Measurements from ENCODE around the gene RHBDF2.

Gene RHBDF2

GRCh38 chr17:76444518-76445311 lies 56.5 kb downstream of the RHBDF2 start:
- Histone ChIP-seq H3K4me3 (ENCODE audit: control insufficient read depth in 1 of 7, extremely low read depth in 1 of 7, insufficient read depth in 4 of 7, low read depth in 2 of 7, low read length in 6 of 7) (no peak overlapping the region), H3K36me3 (ENCODE audit: control insufficient read depth in 4 of 4, insufficient read depth in 4 of 4, low read length in 3 of 4) (no peaks in the 10 kb centered on the region), H3K27ac (ENCODE audit: insufficient read depth in 1 of 2, low read depth in 1 of 2, low read length in 2 of 2, poor library complexity in 1 of 2, severe bottlenecking in 2 of 2) (peak overlapping the region in 1 of 2 experiments; percentile 2), H3K4me1 (ENCODE audit: control extremely low read depth in 1 of 4, control insufficient read depth in 4 of 4, insufficient read depth in 4 of 4, low read length in 3 of 4) (peaks cover 8 to 56% (median 43%) of the 10 kb centered on the region in 4 experiments), H3K27me3 (replicated peaks in 2 of 5; ENCODE audit: control insufficient read depth in 4 of 5, insufficient read depth in 5 of 5, low read length in 4 of 5) (no peaks in the 10 kb centered on the region), H3K9me3 (ENCODE audit: control extremely low read depth in 1 of 5, control insufficient read depth in 4 of 5, insufficient read depth in 2 of 5, low read depth in 1 of 5, low read length in 4 of 5) (no peaks in the 10 kb centered on the region)
- DNase-seq: peak in 2 of 3 donors; percentile 33 to 45
- CTCF ChIA-PET: interaction anchor here (1.0 to 5.3 kb wide), 4 partner anchors 14 to 75 kb away, joined by 3 to 24 read pairs (median 4); no protein-coding TSS in a partner anchor
- WGBS (ENCODE audit: insufficient coverage): 72% methylated on average over 8 of the region's 9 CpGs
- POLR2A ChIA-PET: interaction anchor here (0.7 kb wide), 1 partner anchor 94 kb away, joined by 4 read pairs; no protein-coding TSS in a partner anchor

GRCh38 chr17:76442341-76443338 lies 58.6 kb downstream of the RHBDF2 start:
- CTCF ChIA-PET: interaction anchor here (1.1 to 5.3 kb wide), 2 partner anchors 16 to 31 kb away, joined by 3 to 24 read pairs; no protein-coding TSS in a partner anchor
- DNase-seq: peak; percentile 42 to 77 (median 66)
- H3K9me3 ChIP-seq (ENCODE audit: control extremely low read depth in 1 of 5, control insufficient read depth in 4 of 5, insufficient read depth in 2 of 5, low read depth in 1 of 5, low read length in 4 of 5): no peaks in the 10 kb centered on the region
- WGBS (ENCODE audit: insufficient coverage): 88% methylated on average over 5 of the region's 8 CpGs
- no peaks in the 10 kb centered on the region for H3K36me3 ChIP-seq (ENCODE audit: control insufficient read depth in 4 of 4, insufficient read depth in 4 of 4, low read length in 3 of 4)
- POLR2A ChIA-PET: interaction anchor here (1.0 kb wide), 1 partner anchor 11 kb away, joined by 4 read pairs; the partner anchor contains the start of gene UBE2O
- no peaks in the 10 kb centered on the region for H3K27me3 ChIP-seq (replicated peaks in 2 of 5; ENCODE audit: control insufficient read depth in 4 of 5, insufficient read depth in 5 of 5, low read length in 4 of 5)
- H3K4me3 ChIP-seq (ENCODE audit: control insufficient read depth in 1 of 7, extremely low read depth in 1 of 7, insufficient read depth in 4 of 7, low read depth in 2 of 7, low read length in 6 of 7): peak overlapping the region in 1 of 7 experiments; percentile 34
- peak overlapping the region in 1 of 2 experiments; percentile 59 for H3K27ac ChIP-seq (ENCODE audit: insufficient read depth in 1 of 2, low read depth in 1 of 2, low read length in 2 of 2, poor library complexity in 1 of 2, severe bottlenecking in 2 of 2)
- peaks cover 8 to 59% (median 45%) of the 10 kb centered on the region in 4 experiments for H3K4me1 ChIP-seq (ENCODE audit: control extremely low read depth in 1 of 4, control insufficient read depth in 4 of 4, insufficient read depth in 4 of 4, low read length in 3 of 4)

- Histone ChIP-seq H3K4me1 (ENCODE audit: control extremely low read depth in 1 of 4, control insufficient read depth in 4 of 4, insufficient read depth in 4 of 4, low read length in 3 of 4) (peaks cover 8 to 57% (median 43%) of the 10 kb centered on the region in 4 experiments), H3K27ac (ENCODE audit: insufficient read depth in 1 of 2, low read depth in 1 of 2, low read length in 2 of 2, poor library complexity in 1 of 2, severe bottlenecking in 2 of 2) (peak overlapping the region in 1 of 2 experiments; percentile 4), H3K36me3 (ENCODE audit: control insufficient read depth in 4 of 4, insufficient read depth in 4 of 4, low read length in 3 of 4) (no peaks in the 10 kb centered on the region), H3K9me3 (ENCODE audit: control extremely low read depth in 1 of 5, control insufficient read depth in 4 of 5, insufficient read depth in 2 of 5, low read depth in 1 of 5, low read length in 4 of 5) (no peaks in the 10 kb centered on the region), H3K4me3 (ENCODE audit: control insufficient read depth in 1 of 7, extremely low read depth in 1 of 7, insufficient read depth in 4 of 7, low read depth in 2 of 7, low read length in 6 of 7) (peak overlapping the region in 1 of 7 experiments; percentile 34), H3K27me3 (replicated peaks in 2 of 5; ENCODE audit: control insufficient read depth in 4 of 5, insufficient read depth in 5 of 5, low read length in 4 of 5) (no peaks in the 10 kb centered on the region)
- no peak for DNase-seq
- CTCF ChIA-PET: interaction anchor here (5.3 kb wide), 1 partner anchor 16 kb away, joined by 24 read pairs; no protein-coding TSS in a partner anchor
- WGBS (ENCODE audit: insufficient coverage): 75% methylated on average over 12 of the region's 13 CpGs
- POLR2A ChIA-PET: no interaction called here
Observed at GRCh38 chr17:76441686-76442340, 59.4 kb downstream of the RHBDF2 start.

- CTCF ChIA-PET: interaction anchor here (1.1 kb wide), 1 partner anchor 18 kb away, joined by 3 read pairs; no protein-coding TSS in a partner anchor
- Histone ChIP-seq H3K27ac (ENCODE audit: insufficient read depth in 1 of 2, low read depth in 1 of 2, low read length in 2 of 2, poor library complexity in 1 of 2, severe bottlenecking in 2 of 2) (no peak overlapping the region), H3K36me3 (ENCODE audit: control insufficient read depth in 4 of 4, insufficient read depth in 4 of 4, low read length in 3 of 4) (peaks cover 0 to 3% (median 0%) of the 10 kb centered on the region in 4 experiments), H3K4me1 (ENCODE audit: control extremely low read depth in 1 of 4, control insufficient read depth in 4 of 4, insufficient read depth in 4 of 4, low read length in 3 of 4) (peaks cover 8 to 54% (median 37%) of the 10 kb centered on the region in 4 experiments), H3K4me3 (ENCODE audit: control insufficient read depth in 1 of 7, extremely low read depth in 1 of 7, insufficient read depth in 4 of 7, low read depth in 2 of 7, low read length in 6 of 7) (no peak overlapping the region), H3K9me3 (ENCODE audit: control extremely low read depth in 1 of 5, control insufficient read depth in 4 of 5, insufficient read depth in 2 of 5, low read depth in 1 of 5, low read length in 4 of 5) (no peaks in the 10 kb centered on the region), H3K27me3 (replicated peaks in 2 of 5; ENCODE audit: control insufficient read depth in 4 of 5, insufficient read depth in 5 of 5, low read length in 4 of 5) (no peaks in the 10 kb centered on the region)
- 100% methylated on average over 2 of the region's 2 CpGs for WGBS (ENCODE audit: insufficient coverage)
- no peak for DNase-seq
- POLR2A ChIA-PET: interaction anchor here (0.7 kb wide), 1 partner anchor 159 kb away, joined by 4 read pairs; no protein-coding TSS in a partner anchor
Observed at GRCh38 chr17:76440751-76441362, 60.4 kb downstream of the RHBDF2 start.

GRCh38 chr17:76439314-76439928 lies 61.8 kb downstream of the RHBDF2 start:
- Histone ChIP-seq H3K4me1 (ENCODE audit: control extremely low read depth in 1 of 4, control insufficient read depth in 4 of 4, insufficient read depth in 4 of 4, low read length in 3 of 4) (peaks cover 8 to 41% (median 28%) of the 10 kb centered on the region in 4 experiments), H3K4me3 (ENCODE audit: control insufficient read depth in 1 of 7, extremely low read depth in 1 of 7, insufficient read depth in 4 of 7, low read depth in 2 of 7, low read length in 6 of 7) (no peak overlapping the region), H3K27ac (ENCODE audit: insufficient read depth in 1 of 2, low read depth in 1 of 2, low read length in 2 of 2, poor library complexity in 1 of 2, severe bottlenecking in 2 of 2) (no peak overlapping the region), H3K9me3 (ENCODE audit: control extremely low read depth in 1 of 5, control insufficient read depth in 4 of 5, insufficient read depth in 2 of 5, low read depth in 1 of 5, low read length in 4 of 5) (no peaks in the 10 kb centered on the region), H3K27me3 (replicated peaks in 2 of 5; ENCODE audit: control insufficient read depth in 4 of 5, insufficient read depth in 5 of 5, low read length in 4 of 5) (no peaks in the 10 kb centered on the region), H3K36me3 (ENCODE audit: control insufficient read depth in 4 of 4, insufficient read depth in 4 of 4, low read length in 3 of 4) (peaks cover under 1 to 5% (median 2%) of the 10 kb centered on the region in 4 experiments)
- ChIA-PET POLR2A (no interaction called here), CTCF (interaction anchor here (1.2 to 1.6 kb wide), 2 partner anchors 10 to 12 kb away, joined by 3 to 4 read pairs; no protein-coding TSS in a partner anchor)
- 98% methylated on average over 4 of the region's 6 CpGs for WGBS (ENCODE audit: insufficient coverage)
- DNase-seq: no peak
